Measurements from ENCODE around the gene ABCA6.

The ABCA6 gene

GRCh38 chr17:69143151-69143550 lies 1.5 kb upstream of the ABCA6 start:
- DNase-seq (ENCODE audit: low spot score) = no peak

- no peak for DNase-seq (ENCODE audit: low spot score)
Observed at GRCh38 chr17:69142175-69142802, 594 bp upstream of the ABCA6 start.

GRCh38 chr17:69134112-69134511 lies 7.6 kb downstream of the ABCA6 start:
- DNase-seq (ENCODE audit: low spot score) = no peak

GRCh38 chr17:69130627-69131296 lies 10.9 kb downstream of the ABCA6 start:
- DNase-seq (ENCODE audit: low spot score) = no peak

- DNase-seq (ENCODE audit: low spot score) = no peak
Observed at GRCh38 chr17:69123626-69124025, 18.1 kb downstream of the ABCA6 start.

- DNase-seq (ENCODE audit: low spot score) = no peak
Observed at GRCh38 chr17:69122065-69122464, 19.6 kb downstream of the ABCA6 start.

GRCh38 chr17:69117855-69118784 lies 23.6 kb downstream of the ABCA6 start:
- DNase-seq (ENCODE audit: low spot score) = no peak

- no peak for DNase-seq (ENCODE audit: low spot score)
Observed at GRCh38 chr17:69111794-69112193, 29.9 kb downstream of the ABCA6 start.

GRCh38 chr17:69105907-69106730 lies 35.6 kb downstream of the ABCA6 start:
- no peak for DNase-seq (ENCODE audit: low spot score)

GRCh38 chr17:69103557-69104233 lies 38.0 kb downstream of the ABCA6 start:
- peak; percentile 3 for DNase-seq (ENCODE audit: low spot score)

GRCh38 chr17:69098625-69099024 lies 43.1 kb downstream of the ABCA6 start:
- no peak for DNase-seq (ENCODE audit: low spot score)

GRCh38 chr17:69096541-69096940 lies 45.2 kb downstream of the ABCA6 start:
- no peak for DNase-seq (ENCODE audit: low spot score)

GRCh38 chr17:69093995-69094394 lies 47.7 kb downstream of the ABCA6 start:
- no peak for DNase-seq (ENCODE audit: low spot score)

GRCh38 chr17:69093279-69093789 lies 48.4 kb downstream of the ABCA6 start:
- DNase-seq (ENCODE audit: low spot score) = no peak

- DNase-seq (ENCODE audit: low spot score) = no peak
Observed at GRCh38 chr17:69090365-69090764, 51.3 kb downstream of the ABCA6 start.

- DNase-seq (ENCODE audit: low spot score) = no peak
Observed at GRCh38 chr17:69088643-69089200, 53.0 kb downstream of the ABCA6 start.

- DNase-seq (ENCODE audit: low spot score) = no peak
Observed at GRCh38 chr17:69086641-69087040, 55.1 kb downstream of the ABCA6 start.

- DNase-seq (ENCODE audit: low spot score) = peak; percentile 4
Observed at GRCh38 chr17:69084911-69085310, 56.8 kb downstream of the ABCA6 start.

- DNase-seq (ENCODE audit: low spot score) = no peak
Observed at GRCh38 chr17:69082696-69083095, 59.0 kb downstream of the ABCA6 start.

GRCh38 chr17:69078864-69079263 lies 62.8 kb downstream of the ABCA6 start:
- DNase-seq (ENCODE audit: low spot score) = no peak

GRCh38 chr17:69075823-69076222 lies 65.9 kb downstream of the ABCA6 start:
- DNase-seq (ENCODE audit: low spot score) = no peak

Data from cerebellar cortex (tissue), 1 donor.